HS-27A (cell line): ENCODE results near the gene MRPL21.
"Not testable (repeated sequence)": the region's sequence is repeated elsewhere in the genome, so short reads cannot be mapped to it uniquely, and the experiment has no call there.

Experiments
- DNase-seq: peaks from one replicate; pipeline ENCODE4 v3.0.0-alpha.2; 2012; ENCODE audit warnings: low read depth, missing footprints

Gene MRPL21

GRCh38 chr11:68865241-68865640 lies 38.4 kb downstream of the MRPL21 start:
- DNase-seq: no peak

- no peak for DNase-seq
Observed at GRCh38 chr11:68863553-68864265, 39.9 kb downstream of the MRPL21 start.

GRCh38 chr11:68862421-68862820 lies 41.2 kb downstream of the MRPL21 start:
- DNase-seq: no peak

DNA sequence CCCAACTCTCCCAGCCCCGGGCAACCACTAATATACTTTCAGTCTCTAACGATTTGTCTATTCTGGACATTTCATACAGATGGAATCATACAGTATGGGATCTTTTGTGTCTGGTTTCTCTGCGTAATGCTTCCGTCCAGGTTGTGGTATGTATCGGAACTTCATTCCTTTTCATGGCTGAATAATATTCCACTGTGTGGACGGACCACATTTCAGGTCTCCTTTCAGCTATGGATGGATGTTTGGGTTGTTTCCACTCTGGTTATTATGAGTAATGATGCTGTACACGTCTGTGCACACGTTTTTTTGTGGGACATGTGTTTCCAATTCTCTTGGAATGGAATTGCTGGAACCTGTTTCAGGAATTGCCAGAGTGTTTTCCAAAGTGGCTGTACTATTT lies 44.5 kb downstream of the MRPL21 start:
- DNase-seq: no peak

DNA sequence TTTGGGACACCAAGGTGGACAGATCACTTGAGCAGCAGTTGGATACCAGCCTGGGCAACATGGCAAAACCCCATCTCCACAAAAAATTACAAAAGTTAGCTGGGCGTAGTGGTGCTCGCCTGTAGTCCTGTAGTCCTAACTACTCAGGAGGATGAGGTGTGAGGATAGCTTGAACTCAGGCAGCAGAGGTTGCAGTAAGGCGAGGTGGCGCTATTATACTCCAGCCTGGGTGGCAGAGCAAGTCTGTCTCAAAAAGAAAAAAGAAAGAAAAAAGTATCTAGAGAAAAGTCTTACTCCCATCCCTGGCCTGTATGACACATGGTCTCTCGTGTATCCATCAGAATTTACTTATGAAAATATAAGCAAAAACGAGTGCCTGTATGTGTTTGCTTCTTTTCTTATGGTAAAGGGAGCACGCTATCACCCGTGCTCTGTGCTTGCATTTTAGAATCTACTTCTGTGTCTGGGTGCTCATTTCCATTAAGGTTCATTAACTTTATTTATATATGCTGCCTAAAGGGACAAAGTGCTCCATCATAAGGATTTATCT lies 46.5 kb downstream of the MRPL21 start:
- no peak for DNase-seq

GRCh38 chr11:68856425-68857030 lies 47.1 kb downstream of the MRPL21 start:
- not testable (repeated sequence) for DNase-seq

- no peak for DNase-seq
Observed at GRCh38 chr11:68855205-68855981, 48.2 kb downstream of the MRPL21 start.

GRCh38 chr11:68854273-68854958 lies 49.2 kb downstream of the MRPL21 start:
- no peak for DNase-seq

- DNase-seq: no peak
Observed at GRCh38 chr11:68852628-68853027, 51.0 kb downstream of the MRPL21 start.

DNA sequence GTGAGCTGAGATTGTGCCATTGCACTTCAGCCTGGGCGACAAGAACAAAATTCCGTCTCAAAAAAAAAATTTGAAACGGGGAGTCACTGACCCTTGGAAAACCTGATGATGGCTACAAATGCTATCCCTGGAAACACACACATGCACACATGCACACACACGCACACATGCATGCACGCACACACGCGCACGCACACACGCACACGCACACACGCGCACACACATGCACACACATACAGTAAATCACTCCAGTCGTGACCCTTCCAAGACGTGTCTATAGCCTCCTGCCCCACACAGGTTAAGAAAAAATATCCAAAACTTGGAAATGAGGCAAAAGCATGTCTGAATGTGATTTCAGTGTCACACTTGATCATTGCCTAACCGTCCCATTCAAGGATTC lies 55.2 kb downstream of the MRPL21 start:
- DNase-seq: no peak

- no peak for DNase-seq
Observed at GRCh38 chr11:68847395-68847794, 56.2 kb downstream of the MRPL21 start.

DNA sequence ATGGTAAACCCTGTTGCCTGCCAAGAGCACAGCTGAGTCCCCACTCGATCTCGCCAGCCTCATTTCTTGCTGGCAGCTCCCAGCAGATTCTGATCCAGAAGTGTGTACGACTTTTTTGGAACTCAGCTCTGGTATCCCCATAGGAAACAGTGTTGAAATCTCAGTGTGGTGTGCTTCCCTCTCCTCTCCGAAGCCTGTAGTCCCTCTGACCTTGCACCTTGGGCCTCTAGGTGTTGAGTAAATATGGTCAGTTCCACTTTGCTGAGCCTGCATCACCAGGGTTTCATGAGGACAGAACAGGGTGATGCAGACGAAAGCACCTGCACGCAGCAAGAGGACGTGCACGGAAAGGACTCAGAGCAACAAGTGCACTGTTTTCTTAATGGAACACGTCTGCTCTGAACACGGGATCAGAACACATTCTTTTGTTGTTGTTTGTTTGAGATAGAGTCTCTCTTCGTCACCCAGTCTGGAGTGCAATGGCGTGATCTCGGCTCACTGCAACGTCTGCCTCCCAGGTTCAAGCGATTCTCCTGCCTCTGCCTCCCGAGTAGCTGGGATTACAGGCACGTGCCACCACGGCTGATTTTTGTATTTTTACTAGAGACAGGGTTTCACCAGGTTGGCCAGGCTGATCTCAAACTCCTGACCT lies 58.2 kb downstream of the MRPL21 start:
- no peak for DNase-seq

- no peak for DNase-seq
Observed at GRCh38 chr11:68844801-68845200, 58.8 kb downstream of the MRPL21 start.

- DNase-seq: no peak
Observed at GRCh38 chr11:68844376-68844775, 59.3 kb downstream of the MRPL21 start.

DNA sequence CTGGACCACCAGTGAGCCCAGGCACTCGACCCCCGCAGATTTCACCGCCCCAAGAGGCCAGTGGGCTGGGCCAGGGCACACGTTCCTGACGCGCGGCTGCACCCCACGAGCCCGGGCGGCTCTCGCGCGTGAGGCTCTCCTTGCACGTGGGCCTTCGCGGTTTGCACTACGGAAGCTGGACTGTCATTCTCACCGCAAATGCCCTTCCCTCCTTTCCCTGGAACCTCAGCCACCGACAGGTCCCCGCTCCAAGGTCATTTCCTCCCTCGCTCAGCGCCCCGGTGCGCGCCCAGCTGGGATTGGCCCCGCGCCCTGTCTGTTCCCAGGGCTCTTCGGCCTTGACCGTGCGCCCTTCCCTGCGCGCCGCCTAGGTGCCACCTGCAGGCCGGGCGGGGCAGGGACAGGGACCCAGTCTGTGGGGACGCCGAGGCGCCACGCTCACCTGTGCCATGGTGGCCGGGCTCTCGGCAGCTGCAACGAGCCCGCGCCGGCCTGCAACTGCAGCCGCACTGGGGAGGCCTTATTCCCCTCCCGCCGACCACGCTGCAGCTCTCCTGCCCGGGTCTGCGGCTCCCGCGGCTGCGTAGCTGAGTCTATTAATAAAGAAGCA lies 59.8 kb downstream of the MRPL21 start:
- DNase-seq: no peak

- DNase-seq: no peak
Observed at GRCh38 chr11:68843052-68843561, 60.5 kb downstream of the MRPL21 start.

- no peak for DNase-seq
Observed at GRCh38 chr11:68842427-68843051, 61.1 kb downstream of the MRPL21 start.

DNA sequence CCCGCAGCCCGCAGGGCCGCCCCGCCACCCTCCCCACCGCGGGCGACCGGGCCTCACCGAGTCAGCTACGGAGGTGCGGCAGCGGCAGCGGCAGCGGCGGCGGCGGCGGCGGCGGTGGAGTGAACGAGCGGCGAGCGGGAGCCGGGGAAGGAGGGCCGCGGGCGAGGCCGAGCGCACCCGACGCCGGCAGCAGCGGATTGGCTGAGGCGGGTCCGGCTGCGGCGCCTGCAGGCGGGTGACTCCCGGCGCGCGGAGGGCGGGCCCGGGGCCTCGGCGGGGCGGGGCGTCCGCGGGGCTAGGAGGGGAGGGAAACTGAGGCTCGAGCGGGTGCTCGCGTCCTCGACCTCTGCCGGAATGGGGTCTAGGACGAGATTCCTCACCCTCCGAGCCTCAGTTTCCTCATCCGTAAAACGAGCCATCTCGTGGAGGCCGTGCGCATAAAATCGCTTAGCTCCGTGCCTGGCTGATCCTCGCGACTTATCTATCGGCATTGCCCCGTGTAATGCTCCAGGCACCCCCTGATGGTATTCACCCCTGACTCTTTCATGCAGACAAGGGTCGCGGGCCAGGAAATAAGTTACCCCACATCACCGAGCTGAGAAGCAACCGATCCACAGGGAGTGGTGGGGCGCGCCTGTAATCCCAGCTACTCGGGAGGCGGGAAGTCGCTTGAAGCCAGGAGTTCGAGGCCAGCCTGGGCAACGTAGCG lies 61.8 kb downstream of the MRPL21 start, which contains the start of gene CPT1A:
CPT1A (minus strand) TSS at position 199 of the 709 bp plus-strand sequence. CDS start 26,442 bp downstream, outside the sequence.
- no peak for DNase-seq
